ENCODE results near the gene POFUT1.

- TF ChIP-seq GLIS2 (tag by site-specific recombination; IDR thresholded peaks at IDR 0.05) (no peak), YY1 (tag by site-specific recombination; IDR thresholded peaks at IDR 0.05) (no peak), ZNF791 (tag by site-specific recombination; IDR thresholded peaks at IDR 0.05) (no peak), ZNF302 (tag by site-specific recombination; IDR thresholded peaks at IDR 0.05; ENCODE audit: low read depth) (no peak), ZNF138 (tag by site-specific recombination; IDR thresholded peaks at IDR 0.05; ENCODE audit: borderline replicate concordance) (no peak), SP7 (tag by site-specific recombination; IDR thresholded peaks at IDR 0.05) (no peak), ZNF24 (tag by site-specific recombination; IDR thresholded peaks at IDR 0.05) (no peak), ZBTB49 (tag by site-specific recombination; IDR thresholded peaks at IDR 0.05; ENCODE audit: low read depth) (no peak)
Measured at GRCh38 chr20:32234135-32234808, 26.6 kb downstream of the POFUT1 start.
